ACHN (cell line): Measurements from ENCODE around the gene DNAH2.

Source experiments
- DNase-seq: peaks from one replicate; pipeline ENCODE4 v3.0.0-alpha.2; 2015
- in situ Hi-C: cut with HindIII; loops from 2 replicates; pipeline ENCODE4 v1.10.0; 2017; ENCODE audit warnings: low sequenced_read_pairs, low pct_ligation_motif_present, low pct_unique_long_range_greater_than_20kb

DNAH2 gene

DNA sequence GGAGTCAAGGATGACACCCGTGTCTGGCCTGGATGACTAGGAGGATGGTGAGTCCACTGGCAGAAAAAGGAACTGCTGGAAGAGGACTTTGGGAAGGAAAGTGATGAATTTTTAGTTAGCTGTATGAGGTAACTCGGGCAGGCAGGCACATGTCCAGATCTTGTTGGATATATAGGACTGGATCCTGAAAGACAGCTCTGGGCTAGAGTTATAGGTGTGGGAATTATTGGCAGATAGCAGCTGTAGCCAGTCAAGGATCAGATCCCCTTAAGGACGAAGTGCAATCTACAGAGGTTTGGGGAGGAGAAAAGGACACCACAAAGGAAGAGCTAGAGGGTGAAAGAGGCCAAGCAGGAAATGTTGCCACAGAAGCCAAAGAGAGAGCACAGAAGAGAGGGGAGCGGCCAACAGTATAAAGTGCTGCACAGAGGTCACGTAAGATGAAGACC is 150.4 kb downstream of the DNAH2 start:
- in situ Hi-C loops: no loop called here
- DNase-seq: no peak

DNA sequence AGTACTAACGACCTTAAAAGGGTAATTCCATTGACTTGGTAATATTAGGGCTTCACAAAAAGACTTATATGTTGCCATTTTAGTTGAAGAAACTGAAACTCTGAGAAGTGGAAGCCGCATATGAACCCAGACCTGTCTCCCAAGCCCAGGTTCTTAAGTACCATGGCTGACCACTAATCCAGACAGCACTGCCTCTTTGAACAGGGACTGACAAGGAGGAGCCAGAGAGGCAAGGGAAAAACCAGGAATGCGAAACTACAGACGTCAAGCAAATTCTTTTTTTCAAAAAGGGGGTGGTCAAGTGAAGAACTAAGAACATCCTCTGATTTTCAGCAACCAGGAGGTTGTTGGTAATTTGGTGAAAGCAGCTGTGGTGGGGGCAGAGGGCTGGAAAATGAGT is 155.5 kb downstream of the DNAH2 start:
- DNase-seq: no peak
- in situ Hi-C loops: no loop called here

DNA sequence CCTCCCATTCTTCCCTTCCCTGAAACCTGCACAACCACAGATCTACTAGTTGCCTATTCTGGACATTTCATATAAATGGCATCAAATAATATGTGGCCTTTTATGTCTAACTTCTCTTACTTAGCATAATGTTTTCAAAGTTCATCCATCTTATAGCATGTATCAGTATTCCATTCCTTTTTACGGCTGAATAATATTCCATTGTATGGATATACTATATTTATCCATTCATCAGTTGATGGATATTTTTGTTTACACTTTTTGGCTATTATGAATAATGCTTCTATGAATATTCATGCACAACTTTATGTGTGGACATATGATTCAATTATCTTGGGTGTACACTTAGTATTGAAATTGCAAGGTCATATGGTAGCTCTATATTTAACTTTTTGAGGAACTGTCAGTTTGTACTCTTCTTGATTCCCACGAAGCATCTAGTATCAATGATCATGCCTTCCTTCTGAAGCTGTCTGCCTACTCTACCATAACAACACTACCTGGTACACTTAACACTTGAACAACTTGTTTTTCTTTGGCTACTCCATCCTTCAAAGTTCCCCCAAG is 158.3 kb downstream of the DNAH2 start:
- DNase-seq: no peak
- in situ Hi-C loops: no loop called here

- no peak for DNase-seq
- in situ Hi-C loops: no loop called here
These were observed 160.7 kb downstream of the DNAH2 start for GRCh38 chr17:7878234-7878633.

DNA sequence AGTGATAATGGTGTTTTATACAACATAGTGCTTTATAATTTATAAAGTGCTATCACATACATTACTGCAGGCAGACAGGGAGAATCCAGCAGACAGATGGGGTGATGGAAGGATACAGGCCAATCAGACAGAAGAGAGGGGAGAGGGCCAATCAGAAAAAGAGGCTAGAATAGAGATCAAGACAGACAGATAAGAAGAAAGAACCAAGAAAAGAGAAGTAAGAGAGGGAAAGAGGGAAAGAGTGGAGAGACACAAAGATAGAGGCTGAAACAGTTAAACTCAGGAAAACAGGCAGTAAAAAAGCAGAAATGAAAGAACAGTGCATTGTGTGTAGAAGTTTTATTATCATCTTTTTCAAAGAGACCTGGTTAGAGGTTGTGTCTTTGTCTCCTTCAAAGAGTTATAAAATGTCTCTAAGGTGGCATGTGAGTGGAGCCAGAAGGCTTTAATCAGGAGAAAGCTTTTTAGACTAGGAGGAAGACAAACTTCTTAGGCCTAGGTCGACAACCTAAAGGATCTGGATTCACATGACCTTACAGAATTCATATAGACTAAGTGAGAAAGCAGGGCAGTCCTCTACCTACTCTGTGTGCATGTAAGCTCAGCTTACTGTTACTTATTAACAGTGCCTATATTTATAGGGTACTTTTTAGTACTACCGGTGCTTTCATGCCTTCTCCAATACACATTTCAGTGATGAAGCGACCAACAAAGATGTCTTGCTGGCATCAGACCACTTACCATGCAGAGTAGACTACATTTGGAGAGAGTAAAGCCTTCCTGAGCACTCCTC is 162.7 kb downstream of the DNAH2 start:
- in situ Hi-C loops: no loop called here
- no peak for DNase-seq

DNA sequence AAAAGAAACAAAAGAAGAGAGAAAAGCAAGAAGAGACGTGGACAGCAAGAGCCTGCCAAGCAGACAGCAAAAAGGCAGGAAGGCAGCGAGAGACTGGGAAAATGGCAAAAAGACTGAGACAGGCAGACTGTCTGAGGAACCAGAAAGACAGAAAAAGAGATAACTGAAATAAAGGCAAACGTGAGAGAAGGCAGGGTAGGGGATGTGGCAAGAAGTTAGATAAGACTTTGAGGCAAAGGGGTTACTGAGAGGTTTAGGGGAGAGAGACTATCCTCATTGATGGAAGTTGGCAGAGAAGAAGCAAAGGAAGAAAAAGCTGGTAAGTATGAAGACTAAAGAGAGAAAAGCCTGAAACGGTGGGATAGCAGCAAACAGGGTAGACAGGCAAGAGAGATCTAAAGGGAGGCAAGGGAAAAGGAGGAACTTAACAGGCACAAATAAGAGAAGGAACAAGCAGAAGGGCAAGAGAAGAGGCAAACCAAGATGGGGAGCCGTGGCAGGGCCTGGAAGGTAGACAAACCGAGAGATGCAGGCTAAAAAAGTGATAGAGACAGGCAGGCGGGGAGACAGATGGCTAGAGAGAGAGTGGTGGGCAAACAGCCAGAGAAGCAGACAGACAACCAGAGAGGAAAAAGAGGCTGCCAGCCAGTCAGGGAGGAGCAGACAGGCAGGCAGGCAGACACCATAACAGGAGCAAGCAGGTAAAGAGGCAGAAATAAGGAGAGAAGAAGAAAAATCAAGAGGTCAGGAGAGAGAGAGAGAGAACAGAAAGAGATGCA is 163.9 kb downstream of the DNAH2 start:
- in situ Hi-C loops: no loop called here

DNA sequence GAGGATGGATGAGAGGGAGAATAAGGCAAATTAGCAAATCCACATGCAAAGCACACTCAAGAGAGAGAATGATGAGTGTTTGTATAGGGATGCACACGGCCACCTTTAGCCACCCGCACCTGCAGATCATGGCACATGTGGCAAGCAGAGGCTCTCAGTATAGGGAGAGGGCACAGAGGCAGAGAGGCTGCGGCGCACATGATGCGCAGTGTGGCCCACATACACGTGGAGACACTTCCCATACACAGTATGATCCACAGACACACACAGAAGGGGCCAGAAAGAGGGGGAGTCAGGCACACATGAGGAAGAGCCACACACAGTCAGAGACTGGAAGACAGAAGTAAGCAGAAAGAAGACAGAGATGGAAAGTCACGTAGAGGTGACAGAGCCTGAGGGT is 164.5 kb downstream of the DNAH2 start:
- in situ Hi-C loops: no loop called here
- no peak for DNase-seq

More for the DNA sequence above, 163.9 kb downstream of the DNAH2 start:
- DNase-seq: no peak

DNA sequence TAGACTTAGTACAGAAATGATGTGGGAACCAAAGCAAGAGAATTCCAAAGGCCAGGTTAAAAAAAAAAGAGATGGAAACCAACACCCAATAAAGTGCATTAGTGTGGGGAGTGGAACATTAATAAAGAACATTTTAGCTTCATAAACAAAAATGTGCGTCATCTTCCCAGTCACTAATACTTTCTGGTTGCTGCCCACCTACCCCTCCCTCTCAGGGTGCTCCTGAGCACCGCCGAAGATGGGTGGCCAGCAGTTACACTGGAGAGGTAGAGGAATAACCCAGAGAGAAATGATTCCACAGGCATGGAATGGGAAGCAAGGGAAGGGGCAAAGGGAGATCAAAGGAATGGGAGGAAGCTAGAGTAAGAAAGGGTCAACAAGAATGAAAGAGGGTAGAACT is 165.1 kb downstream of the DNAH2 start:
- in situ Hi-C loops: no loop called here
- no peak for DNase-seq
